Measurements from ENCODE around the gene TGFA. TPM values are rescaled to one million over a fixed set of nuclear protein-coding genes. Genes with fewer than 3 reads are reported as not detected.

Gene TGFA
- polyA plus RNA-seq, result 0.55 and 3.7 TPM in 2 replicates

GRCh38 chr2:70553584-70554337 lies at the start of gene TGFA:
Gene TGFA (minus strand): TSS chr2:70553826. CDS start chr2:70553767, 59 bp downstream.

Other genes with a start within 250 kb of the TGFA start
- 0.46 and 5.4 TPM in 2 replicates for gene ADD2, start 214.4 kb upstream of the TGFA start, polyA plus RNA-seq
- not detected in 2 replicates for gene FIGLA, start 236.8 kb upstream of the TGFA start, polyA plus RNA-seq

Data from Purkinje cell (primary cell).